ENCODE measurements around the gene GABBR1.

GRCh38 chr6:29626948-29627754 lies 5.8 kb downstream of the GABBR1 start:
- TF ChIP-seq CTCF (IDR thresholded peaks at IDR 0.05) (no peak), POLR2A (IDR thresholded peaks at IDR 0.05) (no peak)
